SK-N-SH (cell line): ENCODE results near the gene HOXA5. TPM values are rescaled to one million over a fixed set of nuclear protein-coding genes. Genes with fewer than 3 reads are reported as not detected.

Source experiments
- CTCF ChIA-PET: fragments of 300-600, 350-600 bp; formaldehyde crosslinking; extraction: SDS; loops from one replicate; lab custom pipeline; 2021; lab: Yijun Ruan, JAX
- POLR2A ChIA-PET: fragments of 350-600 bp; sonication (Branson Sonifier 250); formaldehyde crosslinking; extraction: SDS; loops from one replicate; lab custom pipeline; 2020; ENCODE audit warnings: antibody characterized with exemption, inconsistent platforms; lab: Yijun Ruan, JAX
- DNase-seq: peaks from one replicate; pipeline ENCODE4 v3.0.0; 2012
- H2AFZ ChIP-seq: fragments of 200-600 bp; sonication (generic); 2 replicates; pipeline ENCODE4 v1.8.1; 2016; ENCODE audit warnings: antibody characterized with exemption, mild to moderate bottlenecking, low read depth
- H3F3A ChIP-seq: fragments of 200-600 bp; sonication (generic); replicated peaks from 2 replicates; pipeline ENCODE3; 2016; ENCODE audit warnings: antibody characterized with exemption, mild to moderate bottlenecking; ENCODE audit not compliant: insufficient read depth
- H3K27ac ChIP-seq, 2 experiments: fragments of 200-500 bp in 1 of 2; fragments of 200-600 bp in 1 of 2; sonication (Bioruptor generic) in 1 of 2; sonication (generic), shearing (Covaris generic) in 1 of 2; 2 replicates each; pipeline versions ENCODE4 v1.5.1 to v1.6.1; 2014 to 2016; ENCODE audit warnings: low read depth in 2 of 2, inconsistent platforms in 1 of 2, low read length in 1 of 2, mild to moderate bottlenecking in 1 of 2, mixed read lengths in 1 of 2
- H3K27me3 ChIP-seq: fragments of 200-600 bp; sonication (generic), shearing (Covaris generic); 2 replicates; pipeline ENCODE4 v1.6.1; 2016; ENCODE audit warnings: mixed run types; ENCODE audit not compliant: insufficient read depth
- H3K36me3 ChIP-seq, 2 experiments: fragments of 200-500 bp in 1 of 2; fragments of 200-600 bp in 1 of 2; sonication (Bioruptor generic) in 1 of 2; sonication (generic) in 1 of 2; replicated peaks in 1 of 2; 2 replicates each; pipeline versions ENCODE3 to v1.5.1; 2014 to 2016; ENCODE audit warnings: low read length in 1 of 2, mild to moderate bottlenecking in 1 of 2; ENCODE audit not compliant: insufficient read depth in 2 of 2, control insufficient read depth in 1 of 2
- H3K4me1 ChIP-seq, 2 experiments: fragments of 200-500 bp in 1 of 2; fragments of 200-600 bp in 1 of 2; sonication (Bioruptor generic) in 1 of 2; sonication (generic), shearing (Covaris generic) in 1 of 2; 2 replicates each; pipeline versions ENCODE4 v1.5.1 to v1.6.1; 2014 to 2016; ENCODE audit warnings: low read depth in 1 of 2, low read length in 1 of 2, mixed run types in 1 of 2; ENCODE audit not compliant: insufficient read depth in 2 of 2, control insufficient read depth in 1 of 2
- H3K4me2 ChIP-seq: fragments of 200-600 bp; sonication (generic), shearing (Covaris generic); 2 replicates; pipeline ENCODE4 v1.6.1; 2017; ENCODE audit warnings: mixed run types
- H3K4me3 ChIP-seq, 2 experiments: fragments of 200-500 bp in 1 of 2; fragments of 200-600 bp in 1 of 2; sonication (Bioruptor generic) in 1 of 2; sonication (generic), shearing (Covaris generic) in 1 of 2; 2 replicates each; pipeline versions ENCODE4 v1.5.1 to v1.8.1; 2014 to 2016; ENCODE audit warnings: low read depth in 2 of 2, inconsistent platforms in 1 of 2, low read length in 1 of 2, mild to moderate bottlenecking in 1 of 2, mixed read lengths in 1 of 2, moderate library complexity in 1 of 2
- H3K79me2 ChIP-seq: fragments of 200-600 bp; sonication (generic); 2 replicates; pipeline ENCODE4 v1.8.1; 2017; ENCODE audit warnings: mild to moderate bottlenecking; ENCODE audit not compliant: insufficient read depth
- H3K9ac ChIP-seq: fragments of 200-600 bp; sonication (generic); 2 replicates; pipeline ENCODE4 v1.6.1; 2017; ENCODE audit warnings: mixed run types
- H3K9me2 ChIP-seq: fragments of 200-600 bp; sonication (generic); 2 replicates; pipeline ENCODE4 v1.6.1; 2017; ENCODE audit warnings: mixed run types
- H3K9me3 ChIP-seq: fragments of 200-600 bp; sonication (generic); 2 replicates; pipeline ENCODE4 v1.6.1; 2017; ENCODE audit warnings: mixed run types, mild to moderate bottlenecking, moderate library complexity
- H4K20me1 ChIP-seq: fragments of 200-600 bp; sonication (generic); 2 replicates; pipeline ENCODE4 v1.6.1; 2017; ENCODE audit warnings: mild to moderate bottlenecking, mixed run types; ENCODE audit not compliant: insufficient read depth
- CHD2 ChIP-seq: fragments of 150-350 bp; IDR thresholded peaks from 2 replicates; pipeline ENCODE4 v1.6.1; 2018; ENCODE audit warnings: low read length; ENCODE audit not compliant: partially characterized antibody
- ELF1 ChIP-seq: IDR thresholded peaks from 2 replicates; pipeline ENCODE4 v1.4.0; 2012
- FOSL2 ChIP-seq: IDR thresholded peaks from 2 replicates; pipeline ENCODE4 v1.4.0; 2012; ENCODE audit warnings: low read depth, mild to moderate bottlenecking, moderate library complexity, borderline replicate concordance
- FOXJ3 ChIP-seq: sonication (generic); formaldehyde crosslinking; IDR thresholded peaks from 2 replicates; pipeline ENCODE4 v1.5.1; 2020; ENCODE audit warnings: mild to moderate bottlenecking, missing genetic modification reagents
- JUND ChIP-seq: IDR thresholded peaks from 2 replicates; pipeline ENCODE4 v1.4.0; 2012
- MEF2A ChIP-seq: IDR thresholded peaks from 2 replicates; pipeline ENCODE4 v1.4.0; 2012; ENCODE audit warnings: low read depth, borderline replicate concordance
- MXI1 ChIP-seq: IDR thresholded peaks from 2 replicates; pipeline ENCODE4 v1.6.1; 2012; ENCODE audit warnings: mild to moderate bottlenecking, low read depth, low read length, improper control_type of control experiment
- RAD21 ChIP-seq: IDR thresholded peaks from 2 replicates; pipeline ENCODE4 v1.6.1; 2012; ENCODE audit warnings: mild to moderate bottlenecking, low read length
- RCOR1 ChIP-seq: fragments of 150-350 bp; IDR thresholded peaks from 2 replicates; pipeline ENCODE4 v1.6.1; 2017; ENCODE audit warnings: antibody characterized with exemption, low read length
- TEAD4 ChIP-seq: IDR thresholded peaks from 2 replicates; pipeline ENCODE4 v1.4.0; 2012; ENCODE audit warnings: mild to moderate bottlenecking, borderline replicate concordance; ENCODE audit not compliant: insufficient read depth
- WGBS: methylation state at CpG from one replicate; pipeline ENCODE4 v1.1.6; 2017; ENCODE audit warnings: low lambda C conversion rate; 5-methylcytosine and 5-hydroxymethylcytosine counted together
- polyA plus RNA-seq, 3 experiments: library from polyadenylated mRNA; depleted of rRNA; stranded (reverse); fragments of >200 nt; gene quantifications; 2 replicates each; pipeline ENCODE4 v1.2.3, GENCODE V29; 2012
- TF ChIP-seq, protein P1 (sequence below): IDR thresholded peaks from 2 replicates; pipeline ENCODE4; 2012
- TF ChIP-seq, protein P2 (sequence below): fragments of 150-350 bp; IDR thresholded peaks from 2 replicates; pipeline ENCODE4 v1.6.1; 2017; ENCODE audit warnings: antibody characterized with exemption, low read length, low read depth, borderline replicate concordance
- TF ChIP-seq, protein P3 (sequence below): IDR thresholded peaks from 2 replicates; pipeline ENCODE4 v1.4.0; 2012; ENCODE audit warnings: low read depth, borderline replicate concordance
- TF ChIP-seq, protein P4 (sequence below): IDR thresholded peaks from 2 replicates; pipeline ENCODE4 v1.4.0; 2012; ENCODE audit warnings: low read depth, borderline replicate concordance
- TF ChIP-seq, protein P5 (sequence below): IDR thresholded peaks from 2 replicates; pipeline ENCODE4 v1.6.1; 2012; ENCODE audit warnings: mild to moderate bottlenecking, low read depth, low read length, moderate library complexity

Gene HOXA5
- polyA plus RNA-seq, 1 of the 3 experiments (the other 2 are of a cell fraction): not detected

DNA sequence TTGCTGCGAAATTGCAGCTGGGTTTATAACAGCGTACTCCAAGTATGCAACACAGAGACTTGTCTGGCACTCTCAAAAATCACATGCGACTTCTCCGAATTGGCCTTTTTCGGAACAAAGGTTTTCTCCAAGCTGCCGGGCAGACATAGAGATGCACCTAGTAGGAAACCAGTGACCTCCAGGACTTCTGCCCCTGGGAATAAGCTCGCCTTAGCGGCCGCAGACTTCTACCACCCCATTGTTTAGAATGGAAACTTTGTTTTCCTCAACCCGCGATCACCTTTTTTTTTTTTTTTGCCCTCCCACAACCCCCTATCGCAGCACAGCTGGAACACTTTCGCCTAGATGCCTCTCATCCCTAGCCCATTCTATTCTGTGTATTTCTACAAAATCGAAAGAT lies 35.5 kb upstream of the HOXA5 start (continued):
- no peak for TF ChIP-seq ELF1
- TF ChIP-seq, protein P1, sequence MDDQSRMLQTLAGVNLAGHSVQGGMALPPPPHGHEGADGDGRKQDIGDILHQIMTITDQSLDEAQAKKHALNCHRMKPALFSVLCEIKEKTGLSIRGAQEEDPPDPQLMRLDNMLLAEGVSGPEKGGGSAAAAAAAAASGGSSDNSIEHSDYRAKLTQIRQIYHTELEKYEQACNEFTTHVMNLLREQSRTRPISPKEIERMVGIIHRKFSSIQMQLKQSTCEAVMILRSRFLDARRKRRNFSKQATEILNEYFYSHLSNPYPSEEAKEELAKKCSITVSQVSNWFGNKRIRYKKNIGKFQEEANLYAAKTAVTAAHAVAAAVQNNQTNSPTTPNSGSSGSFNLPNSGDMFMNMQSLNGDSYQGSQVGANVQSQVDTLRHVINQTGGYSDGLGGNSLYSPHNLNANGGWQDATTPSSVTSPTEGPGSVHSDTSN: no peak
- TF ChIP-seq, protein P2, sequence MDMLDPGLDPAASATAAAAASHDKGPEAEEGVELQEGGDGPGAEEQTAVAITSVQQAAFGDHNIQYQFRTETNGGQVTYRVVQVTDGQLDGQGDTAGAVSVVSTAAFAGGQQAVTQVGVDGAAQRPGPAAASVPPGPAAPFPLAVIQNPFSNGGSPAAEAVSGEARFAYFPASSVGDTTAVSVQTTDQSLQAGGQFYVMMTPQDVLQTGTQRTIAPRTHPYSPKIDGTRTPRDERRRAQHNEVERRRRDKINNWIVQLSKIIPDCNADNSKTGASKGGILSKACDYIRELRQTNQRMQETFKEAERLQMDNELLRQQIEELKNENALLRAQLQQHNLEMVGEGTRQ: no peak

DNA sequence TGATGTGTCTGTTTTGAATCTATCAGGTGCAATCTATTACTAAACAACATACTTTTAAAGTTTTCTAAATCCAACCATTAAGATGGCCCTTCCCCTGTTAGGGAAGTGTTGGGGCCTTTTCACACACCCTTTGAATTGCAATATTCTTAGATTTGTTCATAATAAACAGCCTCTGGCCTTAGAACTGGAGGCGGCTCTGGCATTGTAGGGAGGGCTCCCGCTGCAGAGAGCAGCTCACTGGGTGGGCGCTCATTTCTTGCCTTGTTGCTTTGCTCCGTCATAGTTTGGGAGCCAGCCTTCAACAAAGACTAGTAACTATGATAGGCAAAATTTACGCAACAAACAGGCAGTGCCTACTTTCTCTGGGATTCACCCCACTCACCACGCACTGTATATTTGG lies 34.9 kb upstream of the HOXA5 start:
- Histone ChIP-seq H3K27me3 (peaks cover 97% of the 10 kb centered on the region), H3K9me2 (no peaks in the 10 kb centered on the region), H3K4me2 (no peak overlapping the region), H3K4me3 (no peak overlapping the region), H3K9me3 (no peaks in the 10 kb centered on the region), H3K27ac (no peak overlapping the region), H3K79me2 (no peaks in the 10 kb centered on the region), H3K9ac (no peak overlapping the region), H4K20me1 (no peaks in the 10 kb centered on the region), H2AFZ (no peak overlapping the region), H3K36me3 (no peaks in the 10 kb centered on the region), H3K4me1 (peaks cover 0 to 3% of the 10 kb centered on the region in 2 experiments; a peak in 1 of 4 replicates), H3F3A (no peaks in the 10 kb centered on the region)
- POLR2A ChIA-PET: no interaction called here
- CTCF ChIA-PET: interaction anchor here (1.1 to 12.3 kb wide), 18 partner anchors 12 to 1286 kb away, joined by 3 to 205 read pairs (median 12); partner anchors contain the start of genes HOXA11, HOXA13, HOXA5 and HOXA7
- DNase-seq: no peak
- 47% methylated on average over 6 of the region's 6 CpGs for WGBS
- TF ChIP-seq JUND: no peak
- TF ChIP-seq, protein P3, sequence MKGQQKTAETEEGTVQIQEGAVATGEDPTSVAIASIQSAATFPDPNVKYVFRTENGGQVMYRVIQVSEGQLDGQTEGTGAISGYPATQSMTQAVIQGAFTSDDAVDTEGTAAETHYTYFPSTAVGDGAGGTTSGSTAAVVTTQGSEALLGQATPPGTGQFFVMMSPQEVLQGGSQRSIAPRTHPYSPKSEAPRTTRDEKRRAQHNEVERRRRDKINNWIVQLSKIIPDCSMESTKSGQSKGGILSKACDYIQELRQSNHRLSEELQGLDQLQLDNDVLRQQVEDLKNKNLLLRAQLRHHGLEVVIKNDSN: no peak
- TF ChIP-seq RAD21: no peak
- TF ChIP-seq CHD2: no peak
- no peak for TF ChIP-seq MXI1
- TF ChIP-seq, protein P4, sequence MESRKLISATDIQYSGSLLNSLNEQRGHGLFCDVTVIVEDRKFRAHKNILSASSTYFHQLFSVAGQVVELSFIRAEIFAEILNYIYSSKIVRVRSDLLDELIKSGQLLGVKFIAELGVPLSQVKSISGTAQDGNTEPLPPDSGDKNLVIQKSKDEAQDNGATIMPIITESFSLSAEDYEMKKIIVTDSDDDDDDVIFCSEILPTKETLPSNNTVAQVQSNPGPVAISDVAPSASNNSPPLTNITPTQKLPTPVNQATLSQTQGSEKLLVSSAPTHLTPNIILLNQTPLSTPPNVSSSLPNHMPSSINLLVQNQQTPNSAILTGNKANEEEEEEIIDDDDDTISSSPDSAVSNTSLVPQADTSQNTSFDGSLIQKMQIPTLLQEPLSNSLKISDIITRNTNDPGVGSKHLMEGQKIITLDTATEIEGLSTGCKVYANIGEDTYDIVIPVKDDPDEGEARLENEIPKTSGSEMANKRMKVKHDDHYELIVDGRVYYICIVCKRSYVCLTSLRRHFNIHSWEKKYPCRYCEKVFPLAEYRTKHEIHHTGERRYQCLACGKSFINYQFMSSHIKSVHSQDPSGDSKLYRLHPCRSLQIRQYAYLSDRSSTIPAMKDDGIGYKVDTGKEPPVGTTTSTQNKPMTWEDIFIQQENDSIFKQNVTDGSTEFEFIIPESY: no peak
- TF ChIP-seq MEF2A: no peak
- no peak for TF ChIP-seq RCOR1
- TF ChIP-seq, protein P5, sequence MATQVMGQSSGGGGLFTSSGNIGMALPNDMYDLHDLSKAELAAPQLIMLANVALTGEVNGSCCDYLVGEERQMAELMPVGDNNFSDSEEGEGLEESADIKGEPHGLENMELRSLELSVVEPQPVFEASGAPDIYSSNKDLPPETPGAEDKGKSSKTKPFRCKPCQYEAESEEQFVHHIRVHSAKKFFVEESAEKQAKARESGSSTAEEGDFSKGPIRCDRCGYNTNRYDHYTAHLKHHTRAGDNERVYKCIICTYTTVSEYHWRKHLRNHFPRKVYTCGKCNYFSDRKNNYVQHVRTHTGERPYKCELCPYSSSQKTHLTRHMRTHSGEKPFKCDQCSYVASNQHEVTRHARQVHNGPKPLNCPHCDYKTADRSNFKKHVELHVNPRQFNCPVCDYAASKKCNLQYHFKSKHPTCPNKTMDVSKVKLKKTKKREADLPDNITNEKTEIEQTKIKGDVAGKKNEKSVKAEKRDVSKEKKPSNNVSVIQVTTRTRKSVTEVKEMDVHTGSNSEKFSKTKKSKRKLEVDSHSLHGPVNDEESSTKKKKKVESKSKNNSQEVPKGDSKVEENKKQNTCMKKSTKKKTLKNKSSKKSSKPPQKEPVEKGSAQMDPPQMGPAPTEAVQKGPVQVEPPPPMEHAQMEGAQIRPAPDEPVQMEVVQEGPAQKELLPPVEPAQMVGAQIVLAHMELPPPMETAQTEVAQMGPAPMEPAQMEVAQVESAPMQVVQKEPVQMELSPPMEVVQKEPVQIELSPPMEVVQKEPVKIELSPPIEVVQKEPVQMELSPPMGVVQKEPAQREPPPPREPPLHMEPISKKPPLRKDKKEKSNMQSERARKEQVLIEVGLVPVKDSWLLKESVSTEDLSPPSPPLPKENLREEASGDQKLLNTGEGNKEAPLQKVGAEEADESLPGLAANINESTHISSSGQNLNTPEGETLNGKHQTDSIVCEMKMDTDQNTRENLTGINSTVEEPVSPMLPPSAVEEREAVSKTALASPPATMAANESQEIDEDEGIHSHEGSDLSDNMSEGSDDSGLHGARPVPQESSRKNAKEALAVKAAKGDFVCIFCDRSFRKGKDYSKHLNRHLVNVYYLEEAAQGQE: no peak
- no peak for TF ChIP-seq FOSL2
- no peak for TF ChIP-seq FOXJ3 (CRISPR knock-in tag)
- no peak for TF ChIP-seq TEAD4
